K562 (cell line): ENCODE data around the gene NEURL4. TPM values are rescaled to one million over a fixed set of nuclear protein-coding genes. Genes with fewer than 3 reads are reported as not detected.

Source experiments
- ATAC-seq: fragments of 200-7000 bp; cut with Tn5 transposase; 3 replicates; pipeline ENCODE4 v1.9.1; 2020; ENCODE audit warnings: moderate library complexity
- BruUV-seq: library from RNA; stranded (reverse); fragments of 400-500 nt; replicated peaks from 2 replicates; lab custom pipeline; 2021; lab: Mats Ljungman, UMichigan
- CTCF ChIA-PET: fragments of 300-600 bp; formaldehyde crosslinking; extraction: SDS; loops from one replicate; lab custom pipeline; 2021; ENCODE audit warnings: low intra/inter-chr PET ratio; lab: Yijun Ruan, JAX
- POLR2A ChIA-PET: fragments of 300-600, 350-650 bp; sonication (Branson Sonifier 250); formaldehyde crosslinking; extraction: SDS; loops from one replicate; lab custom pipeline; 2021; ENCODE audit warnings: antibody characterized with exemption, inconsistent platforms; lab: Yijun Ruan, JAX
- DNase-seq, 4 experiments: peaks; one replicate each; pipeline versions ENCODE4 v3.0.0 to v3.0.0-alpha.2; 2011 to 2018; ENCODE audit warnings: low spot score in 3 of 4, mixed read lengths in 3 of 4; ENCODE audit errors: extremely low read depth in 1 of 4
- FAIRE-seq: peaks from 2 replicates; lab custom pipeline; 2011; peaks lifted over from hg19 to GRCh38; lab: Jason Lieb, UNC
- H2AFZ ChIP-seq: 2 replicates; pipeline ENCODE4 v1.6.0; 2011; ENCODE audit warnings: low read depth, low read length, control low read depth, inconsistent platforms
- H3K27ac ChIP-seq: fragments of 200-600 bp; 3 replicates; pipeline ENCODE4 v1.8.0; 2011; ENCODE audit warnings: low read depth, mild to moderate bottlenecking, control low read depth, inconsistent platforms, low read length, moderate library complexity, mixed read lengths; ENCODE audit errors: extremely low read depth
- H3K27me3 ChIP-seq, 2 experiments: fragments of 300-600 bp in 1 of 2; 2 replicates in 1 of 2; 3 replicates in 1 of 2; pipeline versions ENCODE4 v1.6.0 to v1.8.0; 2011; ENCODE audit warnings: inconsistent platforms in 2 of 2, low read length in 2 of 2, mild to moderate bottlenecking in 1 of 2, mixed read lengths in 1 of 2, moderate library complexity in 1 of 2; ENCODE audit not compliant: control insufficient read depth in 2 of 2, insufficient read depth in 2 of 2
- H3K36me3 ChIP-seq: fragments of 300-600 bp; 3 replicates; pipeline ENCODE4 v1.8.0; 2011; ENCODE audit warnings: mild to moderate bottlenecking, low read length, inconsistent platforms; ENCODE audit not compliant: control insufficient read depth, insufficient read depth
- H3K4me1 ChIP-seq, 2 experiments: fragments of 200-600 bp in 1 of 2; replicated peaks in 1 of 2; 2 replicates in 1 of 2; 3 replicates in 1 of 2; pipeline versions ENCODE4 v1.5.1 to v1.8.0; 2011; ENCODE audit warnings: inconsistent platforms in 2 of 2, low read length in 2 of 2, mild to moderate bottlenecking in 1 of 2, mixed read lengths in 1 of 2, moderate library complexity in 1 of 2; ENCODE audit not compliant: control insufficient read depth in 2 of 2, insufficient read depth in 2 of 2
- H3K4me2 ChIP-seq: 2 replicates; pipeline ENCODE4 v1.6.1; 2011; ENCODE audit warnings: low read length, control low read depth, inconsistent platforms, mixed read lengths; ENCODE audit not compliant: insufficient read depth
- H3K4me3 ChIP-seq: fragments of 200-600 bp; sonication (generic), shearing (Covaris generic); 2 replicates; pipeline ENCODE4 v1.5.1; 2016; ENCODE audit warnings: control low read depth, inconsistent platforms
- H3K79me2 ChIP-seq: fragments of 200-600 bp; 3 replicates; pipeline ENCODE4 v1.8.0; 2011; ENCODE audit warnings: low read length, inconsistent platforms; ENCODE audit not compliant: control insufficient read depth, insufficient read depth
- H3K9ac ChIP-seq, 2 experiments: 2 replicates each; pipeline versions ENCODE4 v1.6.0 to v1.6.1; 2011; ENCODE audit warnings: low read depth in 2 of 2, low read length in 2 of 2, control low read depth in 1 of 2, inconsistent platforms in 1 of 2, mild to moderate bottlenecking in 1 of 2, mixed read lengths in 1 of 2; ENCODE audit not compliant: insufficient read depth in 1 of 2
- H3K9me1 ChIP-seq: one replicate; pipeline ENCODE4 v1.6.0; 2011; ENCODE audit warnings: inconsistent platforms, mild to moderate bottlenecking, low read length, moderate library complexity; ENCODE audit not compliant: control insufficient read depth, insufficient read depth
- H3K9me3 ChIP-seq: replicated peaks from 2 replicates; pipeline ENCODE4 v1.5.1; 2011; ENCODE audit warnings: low read depth, low read length, inconsistent platforms; ENCODE audit not compliant: control insufficient read depth, insufficient read depth
- H4K20me1 ChIP-seq: replicated peaks from 2 replicates; pipeline ENCODE4 v1.6.1; 2011; ENCODE audit warnings: low read length, inconsistent platforms, mixed read lengths; ENCODE audit not compliant: control insufficient read depth, insufficient read depth
- ATF6 ChIP-seq: sonication (generic); formaldehyde crosslinking; IDR thresholded peaks from 2 replicates; pipeline ENCODE4 v1.4.0; 2020; ENCODE audit warnings: mild to moderate bottlenecking, missing genetic modification reagents
- CBX5 ChIP-seq: IDR thresholded peaks from 2 replicates; pipeline ENCODE4 v1.6.1; 2014; ENCODE audit warnings: low read depth, borderline replicate concordance
- COPS2 ChIP-seq: fragments of 450-650 bp; conservative IDR thresholded peaks from 2 replicates; pipeline ENCODE4 v1.6.1; 2016; ENCODE audit warnings: mild to moderate bottlenecking, moderate library complexity
- E4F1 ChIP-seq: fragments of 250-450 bp; sonication (Bioruptor Pico); IDR thresholded peaks from 2 replicates; pipeline ENCODE4 v1.5.0; 2021; ENCODE audit warnings: mild to moderate bottlenecking, borderline replicate concordance
- ILK ChIP-seq: fragments of 450-650 bp; IDR thresholded peaks from 2 replicates; pipeline ENCODE4 v1.6.1; 2016; ENCODE audit warnings: missing genetic modification characterization, low read depth, mild to moderate bottlenecking, missing compliant biosample characterization, moderate library complexity, borderline replicate concordance
- KDM5B ChIP-seq: fragments of 200-600 bp; sonication (generic); IDR thresholded peaks from 2 replicates; pipeline ENCODE4 v1.6.1; 2012; ENCODE audit warnings: low read depth, mild to moderate bottlenecking, moderate library complexity, low read length, control low read depth, inconsistent platforms; ENCODE audit not compliant: insufficient replicate concordance
- KLF16 ChIP-seq: IDR thresholded peaks from 2 replicates; pipeline ENCODE4 v1.6.1; 2016; ENCODE audit warnings: antibody characterized with exemption
- MBD1 ChIP-seq: fragments of 250-450 bp; sonication (Bioruptor Pico); IDR thresholded peaks from 2 replicates; pipeline ENCODE4 v1.8.0; 2022; ENCODE audit warnings: inconsistent platforms
- NCOA2 ChIP-seq, 2 experiments: fragments of 450-650 bp; IDR thresholded peaks; 2 replicates each; pipeline ENCODE4 v1.6.1; 2018; ENCODE audit warnings: mild to moderate bottlenecking in 2 of 2, moderate library complexity in 1 of 2; ENCODE audit not compliant: partially characterized antibody in 2 of 2
- STAG1 ChIP-seq: sonication (generic); formaldehyde crosslinking; IDR thresholded peaks from 2 replicates; pipeline ENCODE4 v1.5.0; 2020; ENCODE audit warnings: missing genetic modification reagents, borderline replicate concordance
- ZZZ3 ChIP-seq: fragments of 450-650 bp; IDR thresholded peaks from 2 replicates; pipeline ENCODE4 v1.6.1; 2016; ENCODE audit warnings: antibody characterized with exemption, mild to moderate bottlenecking, moderate library complexity
- WGBS: fragments of 100-300 bp; shearing (Covaris generic); methylation state at CpG from one replicate; pipeline ENCODE4 v1.1.6; 2016; ENCODE audit warnings: low coverage, mixed read lengths; ENCODE audit not compliant: insufficient coverage; ENCODE audit errors: missing lambda C conversion rate; 5-methylcytosine and 5-hydroxymethylcytosine counted together
- in situ Hi-C: fragments of 300-500 bp; cut with MboI; formaldehyde crosslinking; loops from 4 replicates; pipeline ENCODE4 v1.15.0; 2018; ENCODE audit warnings: inconsistent platforms, mixed read lengths
- intact Hi-C: fragments of 100-400 bp; cut with micrococcal nuclease; formaldehyde crosslinking; loops from 2 replicates; pipeline ENCODE4 v1.14.2; 2022
- polyA plus RNA-seq, 8 experiments: library from polyadenylated mRNA; depleted of rRNA in 4 of 8; stranded (reverse) in 5 of 8; unstranded in 3 of 8; fragments of >200 nt; fragmentation: Nextera tagmentation in 2 of 8; fragmentation: Illumina TruSeq in 1 of 8; extraction: Ambion mirVana in 2 of 8; extraction: Trizol in 1 of 8; gene quantifications; 2 replicates each; pipeline versions ENCODE4 v1.2.1 to v1.2.3, GENCODE V29; 2011 to 2014; ENCODE audit warnings: inconsistent platforms in 1 of 8, missing spikeins in 1 of 8
- total RNA-seq, 7 experiments: library from RNA; depleted of rRNA in 6 of 7; stranded (reverse); fragments of >200 nt in 6 of 7; fragmentation: Illumina TruSeq in 2 of 7; extraction: Trizol in 2 of 7; gene quantifications; 2 replicates each; pipeline versions ENCODE4 v1.2.1 to v1.2.3, GENCODE V29; 2011 to 2021; ENCODE audit warnings: low replicate concordance in 1 of 7
- TF ChIP-seq, protein P1 (sequence below): fragments of 250-450 bp; sonication (Bioruptor Pico); IDR thresholded peaks from 2 replicates; pipeline ENCODE4 v1.4.0; 2020; ENCODE audit warnings: mild to moderate bottlenecking, moderate library complexity

Gene NEURL4
- total and polyA plus RNA-seq, 9 of the 15 experiments (the other 6 are each of a cell fraction or from before 2014, with no cell fraction given): 0.08 to 37.4 (median 11.5) TPM

DNA sequence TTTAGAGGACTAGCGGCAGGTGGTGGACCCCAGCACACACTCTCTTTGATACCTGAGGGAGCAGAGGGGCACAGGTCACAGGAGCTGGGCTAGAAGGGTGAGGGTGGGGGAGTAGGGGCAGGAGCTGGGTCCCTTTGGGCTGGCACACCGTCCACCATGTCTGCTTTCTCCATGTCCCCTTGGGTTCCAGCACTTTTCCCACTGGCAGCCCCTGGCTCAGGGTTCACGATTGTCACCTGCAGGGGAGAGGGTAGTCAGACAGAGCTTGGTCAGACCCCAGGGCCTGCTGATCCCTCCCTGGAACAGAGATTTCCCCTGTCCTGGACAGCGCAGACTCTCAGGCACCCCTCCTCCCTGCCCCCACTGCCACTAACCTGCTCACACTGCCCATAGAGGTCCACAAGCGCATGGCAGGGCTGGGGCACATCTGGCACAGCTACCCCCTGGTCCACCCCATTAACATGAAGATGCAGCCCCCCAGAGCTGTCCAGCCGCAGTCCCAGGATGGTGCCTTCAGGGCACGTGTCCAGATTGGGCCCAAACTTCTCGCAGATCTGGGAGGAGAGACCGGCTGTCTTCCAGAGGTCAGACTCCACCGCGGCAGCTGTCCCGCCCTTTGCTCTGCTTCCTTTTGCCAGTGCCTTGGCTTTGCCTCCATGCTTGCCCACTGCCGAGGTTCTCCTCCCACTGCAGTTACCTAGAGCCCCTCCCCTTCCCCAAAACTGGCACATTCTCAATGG is 10.8 kb downstream of the NEURL4 start:
- Histone ChIP-seq H4K20me1 (peaks cover 4% of the 10 kb centered on the region; the same call in 1 of the 2 replicates), H3K79me2 (peaks cover 11% of the 10 kb centered on the region), H3K27ac (no peak overlapping the region), H3K9me3 (no peaks in the 10 kb centered on the region), H2AFZ (no peak overlapping the region), H3K4me3 (no peak overlapping the region), H3K9ac (no peak overlapping the region; a peak in 1 of 4 replicates), H3K4me2 (no peak overlapping the region), H3K9me1 (no peaks in the 10 kb centered on the region), H3K4me1 (peaks cover 5 to 18% of the 10 kb centered on the region in 2 experiments; a peak in 3 of 5 replicates), H3K27me3 (no peaks in the 10 kb centered on the region), H3K36me3 (peaks cover 73% of the 10 kb centered on the region; the same call in 2 of the 3 replicates)
- no TSS peak for BruUV-seq
- ChIA-PET POLR2A (interaction anchor here (0.8 kb wide), 1 partner anchor 167 kb away, joined by 3 read pairs; no protein-coding TSS in a partner anchor), CTCF (no interaction called here)
- ATAC-seq (no peak), FAIRE-seq (no peak), DNase-seq (no peak)
- in situ Hi-C loops (no loop called here), intact Hi-C loops (no loop called here)
- no peak for TF ChIP-seq KDM5B
- TF ChIP-seq ILK (tag): no peak
- no peak for TF ChIP-seq MBD1 (CRISPR knock-in tag)
- TF ChIP-seq COPS2: no peak
- no peak for TF ChIP-seq CBX5
- no peak for TF ChIP-seq KLF16
- TF ChIP-seq ZZZ3: no peak
- TF ChIP-seq ATF6 (CRISPR knock-in tag): no peak
- no peak for TF ChIP-seq NCOA2 (IDR thresholded peaks at IDR 0.05; ENCODE audit: partially characterized antibody in 2 of 2)
- no peak for TF ChIP-seq E4F1 (CRISPR knock-in tag)
- TF ChIP-seq STAG1: no peak
- TF ChIP-seq, protein P1, sequence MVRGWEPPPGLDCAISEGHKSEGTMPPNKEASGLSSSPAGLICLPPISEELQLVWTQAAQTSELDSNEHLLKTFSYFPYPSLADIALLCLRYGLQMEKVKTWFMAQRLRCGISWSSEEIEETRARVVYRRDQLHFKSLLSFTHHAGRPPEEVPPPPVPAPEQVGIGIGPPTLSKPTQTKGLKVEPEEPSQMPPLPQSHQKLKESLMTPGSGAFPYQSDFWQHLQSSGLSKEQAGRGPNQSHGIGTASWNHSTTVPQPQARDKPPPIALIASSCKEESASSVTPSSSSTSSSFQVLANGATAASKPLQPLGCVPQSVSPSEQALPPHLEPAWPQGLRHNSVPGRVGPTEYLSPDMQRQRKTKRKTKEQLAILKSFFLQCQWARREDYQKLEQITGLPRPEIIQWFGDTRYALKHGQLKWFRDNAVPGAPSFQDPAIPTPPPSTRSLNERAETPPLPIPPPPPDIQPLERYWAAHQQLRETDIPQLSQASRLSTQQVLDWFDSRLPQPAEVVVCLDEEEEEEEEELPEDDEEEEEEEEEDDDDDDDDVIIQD (CRISPR knock-in tag): no peak
- WGBS: 94% methylated on average over 9 of the region's 13 CpGs
